Measurements from ENCODE around the gene BRWD1. TPM values are rescaled to one million over a fixed set of nuclear protein-coding genes. Genes with fewer than 3 reads are reported as not detected.
A peak's percentile ranks its signal among the peaks of the same experiment; 100 is the strongest.
"Not testable (repeated sequence)": the region's sequence is repeated elsewhere in the genome, so short reads cannot be mapped to it uniquely, and the experiment has no call there.

Gene BRWD1
- polyA plus RNA-seq, 3 donors, result 12.1 to 16.8 (median 12.7) TPM

DNA sequence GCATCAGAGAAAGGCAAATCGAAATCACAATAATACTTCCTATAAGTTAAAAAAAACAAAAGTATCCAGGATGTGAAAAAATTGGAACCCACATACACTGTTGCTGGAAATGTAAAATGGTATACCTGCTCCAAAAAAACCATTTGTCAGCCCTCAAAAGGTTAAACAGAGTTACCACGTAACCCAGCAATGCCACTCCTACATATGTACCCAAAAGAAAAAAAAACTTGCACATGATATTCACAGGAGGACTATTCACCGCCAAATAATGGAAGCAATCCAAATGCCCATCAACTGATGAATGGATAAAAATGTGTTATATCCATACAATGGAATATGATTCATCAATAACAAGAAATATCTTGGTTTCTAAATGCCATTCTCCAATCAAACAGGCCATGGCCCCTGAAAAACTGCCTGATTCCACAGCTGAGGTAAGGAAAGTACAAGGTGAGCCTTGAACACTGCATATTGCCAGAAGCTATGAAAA, 91.4 kb downstream of the BRWD1 start:
- Mint-ChIP-seq H3K4me3 (no peak overlapping the region), H3K27ac (peak overlapping the region in 2 of 7 donors; percentile 7 to 68), H3K27me3 (ENCODE audit: low read depth in 3 of 3) (no peaks in the 10 kb centered on the region), H3K9me3 (no peaks in the 10 kb centered on the region), H3K36me3 (peaks cover 69 to 83% of the 10 kb centered on the region in 2 donors), H3K4me1 (no peaks in the 10 kb centered on the region)
- Histone ChIP-seq H3K79me2 (ENCODE audit: insufficient read depth, low read length) (no peaks in the 10 kb centered on the region), H3K36me3 (replicated peaks in 1 of 2; ENCODE audit: control insufficient read depth in 1 of 2, insufficient read depth in 2 of 2, low read length in 2 of 2) (peaks cover 81 to 97% of the 10 kb centered on the region in 2 donors), H3K27ac (ENCODE audit: low read depth in 1 of 2, low read length in 2 of 2) (no peak overlapping the region), H3K4me1 (ENCODE audit: control insufficient read depth in 1 of 2, insufficient read depth in 2 of 2, low read length in 2 of 2) (no peaks in the 10 kb centered on the region), H4K20me1 (ENCODE audit: insufficient read depth, low read length) (no peaks in the 10 kb centered on the region), H3K4me2 (replicated peaks; ENCODE audit: extremely low read depth, low read length, poor library complexity, severe bottlenecking) (no peak overlapping the region), H3K27me3 (ENCODE audit: control insufficient read depth in 2 of 2, insufficient read depth in 2 of 2, low read length in 2 of 2) (no peaks in the 10 kb centered on the region), H3K4me3 (replicated peaks in 1 of 3; ENCODE audit: low read depth in 2 of 3, low read length in 3 of 3) (no peak overlapping the region), H2AFZ (ENCODE audit: insufficient read depth, low read depth, low read length, poor library complexity, severe bottlenecking) (no peak overlapping the region), H3K9ac (ENCODE audit: insufficient read depth, low read length, poor library complexity, severe bottlenecking) (no peak overlapping the region), H3K9me3 (replicated peaks in 1 of 2; ENCODE audit: control insufficient read depth in 1 of 2, insufficient read depth in 1 of 2, low read length in 2 of 2) (no peaks in the 10 kb centered on the region)
- intact Hi-C loops (cut with micrococcal nuclease), result no loop called here
- WGBS (ENCODE audit: insufficient coverage), result no CpG with 5 or more reads among the region's 3 CpGs
- TF ChIP-seq, protein P1, sequence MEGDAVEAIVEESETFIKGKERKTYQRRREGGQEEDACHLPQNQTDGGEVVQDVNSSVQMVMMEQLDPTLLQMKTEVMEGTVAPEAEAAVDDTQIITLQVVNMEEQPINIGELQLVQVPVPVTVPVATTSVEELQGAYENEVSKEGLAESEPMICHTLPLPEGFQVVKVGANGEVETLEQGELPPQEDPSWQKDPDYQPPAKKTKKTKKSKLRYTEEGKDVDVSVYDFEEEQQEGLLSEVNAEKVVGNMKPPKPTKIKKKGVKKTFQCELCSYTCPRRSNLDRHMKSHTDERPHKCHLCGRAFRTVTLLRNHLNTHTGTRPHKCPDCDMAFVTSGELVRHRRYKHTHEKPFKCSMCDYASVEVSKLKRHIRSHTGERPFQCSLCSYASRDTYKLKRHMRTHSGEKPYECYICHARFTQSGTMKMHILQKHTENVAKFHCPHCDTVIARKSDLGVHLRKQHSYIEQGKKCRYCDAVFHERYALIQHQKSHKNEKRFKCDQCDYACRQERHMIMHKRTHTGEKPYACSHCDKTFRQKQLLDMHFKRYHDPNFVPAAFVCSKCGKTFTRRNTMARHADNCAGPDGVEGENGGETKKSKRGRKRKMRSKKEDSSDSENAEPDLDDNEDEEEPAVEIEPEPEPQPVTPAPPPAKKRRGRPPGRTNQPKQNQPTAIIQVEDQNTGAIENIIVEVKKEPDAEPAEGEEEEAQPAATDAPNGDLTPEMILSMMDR (IDR thresholded peaks at IDR 0.05), result no peak
- DNase-seq, result no peak

DNA sequence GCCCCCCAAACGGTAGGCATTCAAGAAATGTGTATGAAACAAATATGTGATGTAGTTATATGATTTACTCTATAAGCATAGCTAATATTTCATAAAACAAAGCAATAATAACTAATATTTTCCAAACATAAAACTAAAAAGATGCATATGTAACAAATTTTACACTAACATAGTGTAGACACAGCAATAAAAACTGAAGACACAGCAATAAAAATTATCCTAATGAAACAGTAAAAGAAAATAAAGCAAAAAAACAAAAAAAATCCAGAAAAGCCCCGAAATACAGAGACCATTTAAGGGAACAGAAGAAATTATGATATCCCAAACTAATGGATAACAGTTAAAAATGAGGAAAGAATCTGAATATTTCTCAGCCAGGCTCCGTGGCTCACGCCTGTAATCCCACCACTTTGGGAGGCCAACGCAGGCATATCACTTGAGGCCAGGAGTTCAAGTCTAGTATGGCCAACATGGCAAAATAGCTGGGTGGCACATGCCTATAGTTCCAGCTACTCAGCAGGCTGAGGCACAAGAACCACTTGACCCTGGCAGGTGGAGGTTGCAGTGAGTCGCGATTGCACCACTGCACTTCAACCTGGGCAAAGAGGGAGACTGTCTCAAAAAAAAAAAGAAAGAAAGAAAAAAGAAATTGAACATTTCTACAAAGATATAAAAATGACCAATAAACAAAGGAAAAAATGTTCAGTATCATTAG, 92.0 kb downstream of the BRWD1 start:
- H3K27me3 Mint-ChIP-seq (ENCODE audit: low read depth in 3 of 3), result no peaks in the 10 kb centered on the region
- peak overlapping the region in 2 of 7 donors; percentile 7 to 68 for H3K27ac Mint-ChIP-seq
- no peak overlapping the region for H3K4me3 ChIP-seq (replicated peaks in 1 of 3; ENCODE audit: low read depth in 2 of 3, low read length in 3 of 3)
- intact Hi-C loops (cut with micrococcal nuclease), result no loop called here
- TF ChIP-seq, protein P1 (IDR thresholded peaks at IDR 0.05), result no peak
- H3K9me3 ChIP-seq (replicated peaks in 1 of 2; ENCODE audit: control insufficient read depth in 1 of 2, insufficient read depth in 1 of 2, low read length in 2 of 2), result no peaks in the 10 kb centered on the region
- H3K4me2 ChIP-seq (replicated peaks; ENCODE audit: extremely low read depth, low read length, poor library complexity, severe bottlenecking), result no peak overlapping the region
- no peak overlapping the region for H3K4me3 Mint-ChIP-seq
- no peak for DNase-seq
- H3K27ac ChIP-seq (ENCODE audit: low read depth in 1 of 2, low read length in 2 of 2), result no peak overlapping the region
- H4K20me1 ChIP-seq (ENCODE audit: insufficient read depth, low read length), result no peaks in the 10 kb centered on the region
- WGBS (ENCODE audit: insufficient coverage), result 100% methylated on average over 3 of the region's 7 CpGs
- no peaks in the 10 kb centered on the region for H3K27me3 ChIP-seq (ENCODE audit: control insufficient read depth in 2 of 2, insufficient read depth in 2 of 2, low read length in 2 of 2)
- H3K79me2 ChIP-seq (ENCODE audit: insufficient read depth, low read length), result no peaks in the 10 kb centered on the region
- H3K9ac ChIP-seq (ENCODE audit: insufficient read depth, low read length, poor library complexity, severe bottlenecking), result no peak overlapping the region
- peaks cover 75 to 95% of the 10 kb centered on the region in 2 donors for H3K36me3 ChIP-seq (replicated peaks in 1 of 2; ENCODE audit: control insufficient read depth in 1 of 2, insufficient read depth in 2 of 2, low read length in 2 of 2)
- H3K4me1 ChIP-seq (ENCODE audit: control insufficient read depth in 1 of 2, insufficient read depth in 2 of 2, low read length in 2 of 2), result no peaks in the 10 kb centered on the region
- no peaks in the 10 kb centered on the region for H3K4me1 Mint-ChIP-seq
- no peaks in the 10 kb centered on the region for H3K9me3 Mint-ChIP-seq
- no peak overlapping the region for H2AFZ ChIP-seq (ENCODE audit: insufficient read depth, low read depth, low read length, poor library complexity, severe bottlenecking)
- peaks cover 67 to 81% of the 10 kb centered on the region in 2 donors for H3K36me3 Mint-ChIP-seq

DNA sequence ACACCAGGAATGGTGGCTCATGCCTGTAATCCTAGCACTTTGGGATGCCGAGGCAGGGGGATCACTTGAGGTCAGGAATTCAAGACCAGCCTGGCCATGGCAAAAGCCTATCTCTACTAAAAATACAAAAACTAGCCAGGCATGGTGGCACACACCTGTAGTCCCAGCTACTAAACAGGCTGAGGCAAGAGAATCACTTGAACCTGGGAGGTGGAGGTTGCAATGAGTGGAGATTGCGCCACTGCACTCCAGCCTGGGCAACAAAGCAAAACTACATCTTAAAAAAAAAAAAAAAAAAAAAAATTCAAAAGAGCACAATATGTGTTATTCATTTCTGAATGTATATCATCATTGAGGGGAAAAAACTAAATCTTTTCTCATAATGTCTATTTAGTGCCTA, 92.6 kb downstream of the BRWD1 start:
- no CpG with 5 or more reads among the region's 2 CpGs for WGBS (ENCODE audit: insufficient coverage)
- H3K27me3 ChIP-seq (ENCODE audit: control insufficient read depth in 2 of 2, insufficient read depth in 2 of 2, low read length in 2 of 2); DNase-seq; H3K79me2 ChIP-seq (ENCODE audit: insufficient read depth, low read length); H3K4me1 ChIP-seq (ENCODE audit: control insufficient read depth in 1 of 2, insufficient read depth in 2 of 2, low read length in 2 of 2); H3K4me1 Mint-ChIP-seq; intact Hi-C loops (cut with micrococcal nuclease); H4K20me1 ChIP-seq (ENCODE audit: insufficient read depth, low read length); H2AFZ ChIP-seq (ENCODE audit: insufficient read depth, low read depth, low read length, poor library complexity, severe bottlenecking); H3K4me3 ChIP-seq (replicated peaks in 1 of 3; ENCODE audit: low read depth in 2 of 3, low read length in 3 of 3); H3K9ac ChIP-seq (ENCODE audit: insufficient read depth, low read length, poor library complexity, severe bottlenecking); H3K4me3 Mint-ChIP-seq; H3K4me2 ChIP-seq (replicated peaks; ENCODE audit: extremely low read depth, low read length, poor library complexity, severe bottlenecking); H3K27ac ChIP-seq (ENCODE audit: low read depth in 1 of 2, low read length in 2 of 2); H3K27me3 Mint-ChIP-seq (ENCODE audit: low read depth in 3 of 3); H3K9me3 Mint-ChIP-seq; H3K27ac Mint-ChIP-seq; H3K9me3 ChIP-seq (replicated peaks in 1 of 2; ENCODE audit: control insufficient read depth in 1 of 2, insufficient read depth in 1 of 2, low read length in 2 of 2): not testable (repeated sequence)
- H3K36me3 ChIP-seq (replicated peaks in 1 of 2; ENCODE audit: control insufficient read depth in 1 of 2, insufficient read depth in 2 of 2, low read length in 2 of 2), result peaks cover 72 to 95% of the 10 kb centered on the region in 2 donors
- peaks cover 66 to 81% of the 10 kb centered on the region in 2 donors for H3K36me3 Mint-ChIP-seq

Measured in CD14-positive monocyte (primary cell).